C4-2B (cell line): ENCODE results near the gene FLAD1.

Source experiments
- H3K27ac ChIP-seq: fragments of 450-650 bp; 2 replicates; pipeline ENCODE4 v1.5.1; 2017
- CTCF ChIP-seq: fragments of 450-650 bp; conservative IDR thresholded peaks from 2 replicates; pipeline ENCODE4 v1.5.1; 2017; ENCODE audit warnings: mild to moderate bottlenecking
- ZFX ChIP-seq: fragments of 450-650 bp; IDR thresholded peaks from 2 replicates; pipeline ENCODE4 v1.6.1; 2017

Gene FLAD1

GRCh38 chr1:154958681-154959425 is 24.3 kb upstream of the FLAD1 start:
- no peak overlapping the region for H3K27ac ChIP-seq
- TF ChIP-seq CTCF (no peak), ZFX (no peak)

GRCh38 chr1:154959426-154959780 is 23.7 kb upstream of the FLAD1 start:
- H3K27ac ChIP-seq = no peak overlapping the region

GRCh38 chr1:154960446-154961136 is 22.6 kb upstream of the FLAD1 start:
- H3K27ac ChIP-seq = peak overlapping the region; percentile 99
- TF ChIP-seq ZFX = no peak
- TF ChIP-seq CTCF = no peak

More at GRCh38 chr1:154959426-154959780, 23.7 kb upstream of the FLAD1 start:
- TF ChIP-seq ZFX (no peak), CTCF (no peak)

DNA sequence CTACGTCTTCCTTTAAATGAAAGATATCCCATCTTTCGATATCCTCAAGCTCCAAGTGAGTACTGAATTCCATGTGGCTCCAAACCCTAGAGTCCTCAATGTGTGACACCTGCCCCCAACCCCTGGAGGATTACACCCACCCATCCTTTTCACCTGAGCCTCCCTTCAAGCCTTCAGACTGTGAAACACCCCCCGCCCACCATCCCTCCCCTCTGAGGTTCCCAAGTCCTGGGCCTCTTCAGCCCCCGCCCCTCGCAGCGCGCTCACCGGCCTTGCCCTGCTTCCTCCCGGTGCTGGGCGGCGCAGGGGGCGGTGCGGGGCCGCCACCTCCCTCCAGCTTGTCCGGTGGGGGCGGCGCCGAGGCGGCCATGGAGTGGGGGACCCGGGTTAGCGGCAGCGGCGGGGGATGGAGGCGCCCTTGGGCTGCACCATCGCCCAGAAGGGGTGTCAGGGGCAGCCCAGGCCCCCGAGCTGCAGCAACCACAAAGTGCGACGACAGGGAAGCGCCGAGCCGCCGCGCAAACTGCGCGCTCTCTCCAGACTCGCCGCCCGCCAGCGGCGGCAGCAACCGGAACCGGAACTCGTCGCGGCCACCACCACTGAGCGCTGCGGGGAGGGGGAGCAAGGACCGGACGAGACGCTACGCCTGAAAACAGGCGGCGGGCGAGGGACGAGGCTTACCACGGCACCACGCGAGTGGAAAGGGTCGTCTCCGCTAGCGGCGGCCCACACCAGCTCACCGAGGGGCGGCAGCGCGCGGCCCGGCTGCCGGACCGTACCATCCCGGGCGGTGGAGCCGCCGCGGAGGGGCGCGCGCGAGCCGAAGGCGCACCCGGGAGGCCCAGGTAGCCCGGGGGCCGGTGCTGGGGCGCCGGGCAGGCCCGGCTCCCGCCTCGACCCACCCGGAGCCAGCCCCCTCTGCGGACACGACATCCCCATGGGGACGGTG is 21.7 kb upstream of the FLAD1 start, which contains the start of gene PYGO2:
Gene PYGO2 (minus strand): TSS at position 576 of the 949 bp plus-strand sequence. CDS start 206 bp downstream, at position 370.
- TF ChIP-seq ZFX (peak; percentile 87; the same call in 1 of the 2 replicates), CTCF (peak; percentile 92)
- peak within 1 kb of the TSS; percentile 99 for H3K27ac ChIP-seq

DNA sequence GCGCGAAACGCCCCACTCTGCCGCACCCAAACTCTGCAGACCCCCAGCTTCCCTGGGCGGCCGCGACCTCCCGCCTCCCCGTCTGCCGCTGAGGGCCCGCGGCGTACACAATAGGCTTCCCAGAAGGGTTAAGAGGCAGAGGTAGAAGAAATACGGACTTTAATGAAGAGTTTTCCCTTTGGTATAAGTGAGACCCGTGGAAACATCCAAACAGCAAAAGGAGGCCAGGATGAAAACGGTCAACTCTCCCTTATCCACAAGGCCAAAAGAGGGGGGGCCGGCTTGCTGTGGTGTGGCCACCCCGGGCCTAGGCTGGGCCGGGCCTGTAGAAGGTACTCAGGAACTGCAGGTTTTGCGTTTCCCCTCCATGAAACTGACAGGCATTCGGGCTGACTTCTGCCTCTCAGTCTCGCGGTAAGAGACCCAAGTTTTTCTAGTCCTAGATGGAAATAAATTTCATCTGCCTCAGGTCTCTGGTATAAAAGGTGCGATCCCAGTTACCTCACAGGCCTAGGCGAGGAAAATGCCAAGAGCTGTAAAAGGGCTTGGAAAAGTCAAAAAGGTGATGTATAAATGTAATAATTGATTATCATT is 20.9 kb upstream of the FLAD1 start:
- TF ChIP-seq ZFX (peak; percentile 77; the same call in 1 of the 2 replicates), CTCF (no peak)
- H3K27ac ChIP-seq = peak overlapping the region; percentile 99

DNA sequence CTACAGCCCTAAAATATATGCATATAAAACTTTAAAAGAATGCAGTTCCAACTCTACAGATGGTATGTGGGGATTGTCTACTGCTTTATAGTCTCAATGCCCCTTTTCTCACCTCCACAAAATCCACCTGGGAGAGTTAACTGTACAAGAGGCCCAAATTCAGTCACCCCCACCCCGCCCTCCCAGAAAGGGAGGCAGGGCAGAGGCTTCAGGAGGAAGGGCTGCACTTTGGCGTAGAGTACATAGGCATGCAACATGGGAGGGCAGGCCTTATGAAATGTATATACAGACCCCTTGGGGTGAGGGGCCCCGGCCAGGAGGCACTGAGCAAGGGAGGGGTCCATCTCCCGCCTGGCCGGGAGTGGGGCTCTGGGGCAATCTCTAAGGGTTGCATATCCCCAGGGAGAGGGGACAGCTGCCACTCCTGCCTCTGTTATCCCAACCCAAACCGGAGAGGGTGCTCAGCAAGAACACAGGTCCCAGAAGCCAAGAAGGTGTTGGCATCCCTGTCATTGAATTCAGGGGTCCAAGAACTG is 20.3 kb upstream of the FLAD1 start:
- H3K27ac ChIP-seq = no peak overlapping the region; the same call in 1 of the 2 replicates
- TF ChIP-seq CTCF = no peak
- no peak for TF ChIP-seq ZFX
